Stimulated activated naive CD4-positive, alpha-beta T cell treated with Interleukin-2 at 50 U/mL for 16 hours (primary cell): ENCODE measurements around the gene SNTG2.

Experiments used
- DNase-seq: peaks from one replicate; lab custom pipeline; 2025; lab: John Stamatoyannopoulos, UW

SNTG2 gene

DNA sequence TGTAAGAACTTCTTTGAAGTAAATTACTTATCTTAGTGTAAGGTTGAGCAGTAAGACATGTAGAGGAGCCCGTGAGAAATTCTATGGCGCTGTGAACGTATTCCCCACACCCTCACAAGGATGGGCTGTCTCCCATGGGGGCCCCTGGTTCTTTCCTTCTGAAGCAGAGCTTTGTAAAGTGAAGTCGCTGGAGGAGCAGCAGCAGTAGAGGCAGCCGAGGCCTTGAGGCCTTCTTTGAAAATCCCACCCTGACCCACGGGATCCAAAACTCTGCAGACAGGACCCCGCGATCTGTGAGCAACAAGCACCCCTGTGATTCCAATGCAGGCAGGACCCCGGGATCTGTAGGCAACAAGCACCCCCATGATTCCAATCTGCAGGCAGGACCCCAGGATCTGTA lies 23.8 kb upstream of the SNTG2 start:
- no peak for DNase-seq

DNA sequence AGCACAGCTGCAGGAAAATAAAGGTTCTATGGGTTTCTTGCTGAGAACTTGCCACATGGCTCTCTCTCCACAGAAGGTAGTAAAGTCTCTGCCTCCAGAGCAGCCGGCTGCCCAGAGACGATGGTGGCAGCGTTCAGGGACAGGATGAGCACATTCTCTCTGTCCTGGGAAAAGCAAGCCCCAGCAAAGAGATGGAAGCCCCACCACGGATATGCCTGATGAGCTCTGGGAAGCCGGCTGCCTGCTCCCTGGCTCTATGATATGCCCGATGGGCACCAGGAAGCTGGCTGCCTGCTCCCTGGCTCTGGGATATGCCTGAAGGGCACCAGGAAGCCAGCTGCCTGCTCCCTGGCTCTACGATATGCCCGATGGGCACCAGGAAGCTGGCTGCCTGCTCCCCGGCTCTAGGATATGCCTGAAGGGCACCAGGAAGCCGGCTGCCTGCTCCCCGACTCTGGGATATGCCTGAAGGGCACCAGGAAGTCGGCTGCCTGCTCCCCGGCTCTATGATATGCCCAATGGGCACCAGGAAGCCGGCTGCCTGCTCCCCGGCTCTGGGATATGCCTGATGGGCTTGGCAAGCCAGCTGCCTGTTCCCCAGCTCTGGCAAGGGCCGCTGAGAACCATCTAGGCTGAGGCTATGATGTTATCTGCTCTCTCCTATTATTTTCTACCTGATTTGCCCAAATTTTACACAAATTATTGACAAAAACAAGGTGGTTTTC lies 21.5 kb upstream of the SNTG2 start:
- DNase-seq: no peak

- DNase-seq: no peak
Observed at GRCh38 chr2:929925-930324, 20.7 kb upstream of the SNTG2 start.

DNA sequence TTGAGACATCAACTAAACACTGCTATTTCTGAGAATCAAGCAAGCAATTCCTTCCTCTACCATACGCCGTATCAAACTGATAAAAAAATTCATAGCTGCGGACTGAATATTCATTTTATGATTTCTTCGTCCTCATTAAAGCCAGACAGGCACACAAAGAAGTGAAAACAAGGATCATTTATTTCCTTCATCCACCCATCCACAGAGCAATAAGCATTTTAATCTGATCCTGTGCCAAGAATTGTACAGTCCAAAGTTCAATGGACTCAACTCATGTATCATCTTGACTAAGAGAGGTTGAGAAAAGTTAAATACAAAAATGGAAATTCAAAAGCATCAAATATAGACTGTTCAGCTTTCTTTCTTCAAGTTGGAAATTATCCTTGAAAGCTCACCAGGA lies 19.7 kb upstream of the SNTG2 start:
- no peak for DNase-seq

GRCh38 chr2:932320-933115 lies 18.1 kb upstream of the SNTG2 start:
- DNase-seq: no peak

- DNase-seq: no peak
Observed at GRCh38 chr2:933734-934295, 16.8 kb upstream of the SNTG2 start.

GRCh38 chr2:937530-937929 lies 13.1 kb upstream of the SNTG2 start:
- DNase-seq: no peak

DNA sequence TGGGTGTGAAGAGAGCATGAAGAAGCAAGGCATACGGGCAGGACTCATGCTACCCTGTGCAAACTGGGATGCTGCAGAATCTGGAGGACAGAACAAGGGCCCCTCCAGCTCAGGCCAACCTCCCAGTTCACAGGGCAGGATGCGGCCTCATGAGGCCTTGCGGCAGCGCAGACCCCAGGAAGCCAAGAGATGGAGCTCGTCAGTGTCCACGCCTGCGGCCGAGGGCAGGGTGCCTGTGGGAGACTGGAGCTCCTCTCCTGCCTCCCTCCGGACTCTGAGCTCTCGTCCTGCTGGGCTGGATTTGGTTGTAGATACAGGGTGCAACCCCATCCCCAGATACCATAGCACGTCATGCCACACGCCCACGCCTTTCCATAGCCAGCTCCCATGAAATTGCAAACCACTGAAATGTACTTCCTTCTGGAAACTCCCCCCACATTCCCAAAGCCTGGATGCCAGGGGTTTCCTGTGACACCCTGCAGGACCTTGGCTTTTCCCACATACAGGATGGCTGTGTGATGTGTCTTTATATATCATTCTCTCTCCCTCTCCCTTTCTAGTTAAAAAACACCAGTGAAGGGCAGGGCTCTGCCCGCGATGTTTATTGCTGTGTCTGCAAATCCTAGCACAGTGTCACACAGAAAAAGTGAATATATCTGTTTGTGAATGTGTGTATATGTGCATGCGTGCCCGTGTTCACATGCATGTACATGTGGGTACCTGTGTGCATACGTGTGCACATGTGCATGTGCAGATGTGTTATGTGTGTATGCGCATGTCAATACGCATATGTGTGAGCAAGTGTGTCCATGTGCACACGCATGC lies 12.3 kb upstream of the SNTG2 start:
- DNase-seq: no peak

DNA sequence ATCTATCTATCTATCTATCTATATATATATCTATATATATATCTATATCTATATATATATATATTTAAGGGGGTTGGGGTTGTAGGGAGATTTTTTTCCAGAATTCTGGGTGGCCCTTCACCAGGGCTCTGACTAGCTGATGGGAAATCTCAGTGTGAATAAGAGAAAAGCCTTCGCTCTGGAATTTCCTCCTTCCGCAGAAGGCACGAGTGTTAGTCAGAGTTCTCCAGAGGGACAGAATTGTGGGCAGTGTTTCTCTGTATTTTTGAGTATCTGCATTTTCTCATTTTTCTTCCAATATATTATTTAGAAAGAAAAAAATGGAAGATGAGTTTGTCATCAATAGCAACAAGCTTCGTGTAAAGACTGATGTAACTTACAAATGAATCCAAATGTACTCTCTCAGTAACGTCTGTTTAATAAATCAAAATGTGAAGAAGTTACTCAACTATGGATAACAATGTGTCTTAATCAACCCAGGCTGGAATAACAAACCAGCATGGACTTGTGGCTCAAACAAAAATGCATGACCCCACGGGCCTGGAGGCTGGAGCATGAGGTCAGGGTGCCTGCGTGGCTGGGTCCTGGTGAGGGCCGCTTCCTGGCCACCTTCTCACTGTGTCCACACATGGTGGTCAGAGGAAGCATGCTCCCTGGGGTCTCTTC lies 10.6 kb upstream of the SNTG2 start:
- no peak for DNase-seq

- no peak for DNase-seq
Observed at GRCh38 chr2:941871-942270, 8.8 kb upstream of the SNTG2 start.

GRCh38 chr2:942775-943460 lies 7.7 kb upstream of the SNTG2 start:
- no peak for DNase-seq

DNA sequence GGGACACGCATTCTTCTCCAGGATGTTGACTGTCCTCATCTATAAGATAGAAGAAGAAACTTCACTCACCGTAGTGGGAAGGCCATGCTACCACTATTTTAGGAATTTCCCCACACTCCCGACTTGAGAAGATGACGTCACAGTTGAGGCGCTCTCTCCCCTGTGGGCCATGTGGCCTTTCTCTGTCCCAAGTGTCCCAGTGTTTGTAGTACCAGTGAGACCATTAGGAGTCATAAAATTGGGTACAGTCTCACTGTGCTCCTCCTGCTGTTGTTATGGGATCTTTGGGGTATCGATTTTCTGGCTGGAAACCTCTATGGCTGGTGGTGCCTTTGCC lies 7.2 kb upstream of the SNTG2 start:
- no peak for DNase-seq

DNA sequence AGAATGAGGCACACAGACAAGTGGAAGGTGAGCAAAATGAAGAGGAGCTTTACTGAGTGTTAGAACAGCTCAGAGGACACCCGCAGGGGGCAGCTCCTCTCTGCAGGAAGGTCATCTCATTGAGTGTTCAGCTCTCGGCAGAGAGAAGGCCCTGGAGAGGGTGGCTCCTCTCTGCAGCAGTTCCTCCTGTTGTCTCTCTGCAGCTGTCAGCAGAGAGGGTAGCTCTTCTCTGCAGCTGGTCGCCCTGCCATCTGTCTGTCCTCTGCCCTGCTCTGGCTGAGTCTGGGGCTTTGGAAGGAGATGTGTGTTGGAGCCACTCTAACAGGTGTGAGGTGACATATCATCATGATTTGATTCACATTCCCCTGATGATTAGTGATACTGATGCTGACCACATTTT lies 6.8 kb upstream of the SNTG2 start:
- no peak for DNase-seq

GRCh38 chr2:944693-945092 lies 6.0 kb upstream of the SNTG2 start:
- DNase-seq: no peak

DNA sequence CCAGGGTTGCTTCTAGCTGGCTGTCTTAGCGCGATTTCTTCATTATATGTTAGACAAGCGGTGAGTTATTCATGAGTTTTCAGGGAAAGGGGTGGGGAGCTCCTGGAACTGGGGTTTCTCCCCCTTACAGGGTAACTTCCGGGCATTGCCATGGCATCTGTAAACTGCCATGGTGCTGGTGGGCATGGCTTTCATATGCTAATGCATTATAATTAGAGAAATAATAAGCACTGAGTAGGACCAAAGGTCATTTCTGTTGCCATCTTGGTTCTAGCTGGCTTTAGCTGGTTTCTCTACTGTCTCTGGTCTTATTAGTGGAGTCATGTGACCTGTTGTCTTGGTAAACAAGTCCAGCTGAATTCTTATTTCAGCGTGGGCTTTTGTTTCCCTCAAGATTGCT lies 5.5 kb upstream of the SNTG2 start:
- no peak for DNase-seq

DNA sequence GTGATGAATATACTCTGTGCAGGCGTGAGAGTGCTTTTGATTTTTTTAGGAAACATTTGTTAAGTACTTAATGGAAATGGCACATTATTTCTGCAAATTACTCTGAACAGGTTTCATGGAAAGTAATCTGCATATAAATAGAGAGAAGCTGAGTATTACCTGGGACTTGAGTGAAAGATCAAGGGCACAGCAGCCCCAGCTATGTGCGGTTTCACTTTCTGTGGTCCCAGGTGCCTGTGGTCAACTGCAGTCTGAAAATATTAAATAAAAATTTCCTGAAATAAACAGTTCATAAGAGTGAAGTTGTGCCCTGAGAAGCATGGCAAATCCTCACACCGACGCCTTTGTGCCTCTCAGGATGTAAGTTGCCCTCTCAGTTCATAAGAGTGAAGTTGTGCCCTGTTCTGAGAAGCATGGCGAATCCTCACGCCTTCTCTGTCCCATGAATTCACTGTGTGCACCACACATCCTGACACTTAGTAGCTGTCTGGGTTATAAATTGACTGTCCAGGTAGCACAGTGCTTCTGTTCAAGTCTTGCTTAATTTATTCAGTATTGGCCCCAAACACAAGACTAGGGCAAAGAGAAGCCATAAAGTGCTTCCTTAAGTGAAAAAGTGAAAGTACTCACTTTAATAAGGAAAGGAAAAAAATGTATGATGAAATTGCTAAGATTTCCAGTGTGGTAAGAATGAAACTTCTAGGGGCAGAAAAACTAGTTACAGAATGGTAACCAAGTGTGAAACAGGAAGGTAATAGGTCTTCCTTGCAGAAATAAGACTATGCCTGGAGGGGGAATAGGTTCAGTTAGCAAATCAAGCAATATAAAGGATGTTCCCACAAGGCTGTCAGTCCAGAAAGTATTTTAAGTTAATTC lies 4.3 kb upstream of the SNTG2 start:
- DNase-seq: no peak

DNA sequence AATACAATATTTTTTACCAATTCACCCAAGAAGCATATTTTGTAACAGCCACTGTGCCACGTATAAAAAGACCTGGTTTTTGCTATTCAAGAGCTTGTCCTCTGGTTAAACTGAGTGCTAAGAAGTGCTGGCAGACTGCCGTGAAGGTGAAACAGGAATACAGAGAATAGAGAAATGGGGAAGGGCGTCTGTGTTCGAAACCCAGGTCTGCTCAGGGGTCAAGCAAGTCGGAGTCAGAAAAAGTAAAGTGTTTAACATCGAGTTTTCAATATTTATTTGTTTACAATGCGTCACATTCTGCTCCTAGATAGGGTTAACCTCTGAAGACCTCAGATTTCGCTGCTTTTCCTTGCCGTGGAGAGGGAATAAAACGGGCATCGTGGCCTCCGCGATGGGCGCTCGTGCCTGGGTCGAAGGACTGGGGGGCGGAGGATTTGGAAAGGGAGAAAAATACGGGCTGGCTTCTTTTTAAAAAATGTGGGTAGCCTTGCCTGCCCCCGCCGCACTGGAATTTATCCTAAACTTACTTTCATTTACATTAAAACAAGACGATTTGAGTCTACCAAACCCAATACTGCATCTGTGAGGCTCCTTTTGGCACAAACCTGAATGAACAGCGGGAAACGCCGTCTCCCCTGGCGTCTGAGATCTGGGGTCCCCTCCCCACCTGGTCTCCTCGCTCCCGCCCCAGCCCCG lies 1.1 kb upstream of the SNTG2 start:
- no peak for DNase-seq

- no peak for DNase-seq
Observed at GRCh38 chr2:951224-952006, 766 bp downstream of the SNTG2 start.

- no peak for DNase-seq
Observed at GRCh38 chr2:953408-953807, 2.8 kb downstream of the SNTG2 start.
